MM.1S (cell line): ENCODE results near the gene SLC25A26.

ENCODE experiments used
- DNase-seq: peaks from one replicate; pipeline ENCODE4 v3.0.0-alpha.2; 2015
- H2AFZ ChIP-seq: fragments of 300-600 bp; sonication (generic); 2 replicates; pipeline ENCODE4 v1.6.0; 2016; ENCODE audit warnings: antibody characterized with exemption, low read length
- H3F3A ChIP-seq: fragments of 300-600 bp; sonication (generic); 2 replicates; pipeline ENCODE4 v1.6.1; 2016; ENCODE audit warnings: mild to moderate bottlenecking, antibody characterized with exemption, low read length, moderate library complexity, mixed read lengths; ENCODE audit not compliant: insufficient read depth
- H3K27ac ChIP-seq: fragments of 300-600 bp; sonication (generic); 2 replicates; pipeline ENCODE4 v1.5.1; 2016; ENCODE audit warnings: mild to moderate bottlenecking, low read length
- H3K27me3 ChIP-seq: fragments of 300-600 bp; sonication (generic); replicated peaks from 2 replicates; pipeline ENCODE4 v1.6.0; 2016; ENCODE audit warnings: low read length; ENCODE audit not compliant: insufficient read depth
- H3K36me3 ChIP-seq: fragments of 300-600 bp; sonication (generic); replicated peaks from 2 replicates; pipeline ENCODE4 v1.6.1; 2016; ENCODE audit warnings: mild to moderate bottlenecking, low read length, mixed read lengths; ENCODE audit not compliant: insufficient read depth
- H3K4me1 ChIP-seq: fragments of 300-600 bp; sonication (generic); 2 replicates; pipeline ENCODE4 v1.6.1; 2016; ENCODE audit warnings: low read length, mixed read lengths
- H3K4me2 ChIP-seq: fragments of 300-600 bp; sonication (generic); 2 replicates; pipeline ENCODE4 v1.6.0; 2016; ENCODE audit warnings: low read depth, low read length
- H3K4me3 ChIP-seq: fragments of 300-600 bp; sonication (generic); 2 replicates; pipeline ENCODE4 v1.5.1; 2016; ENCODE audit warnings: low read length, mixed read lengths
- H3K79me2 ChIP-seq: fragments of 300-600 bp; sonication (generic); 2 replicates; pipeline ENCODE4 v1.6.1; 2016; ENCODE audit warnings: mixed run types, low read length, mixed read lengths
- H3K9ac ChIP-seq: fragments of 300-600 bp; sonication (generic); 2 replicates; pipeline ENCODE4 v1.6.1; 2016; ENCODE audit warnings: low read length, mixed read lengths
- H3K9me2 ChIP-seq: fragments of 300-600 bp; sonication (generic); replicated peaks from 2 replicates; pipeline ENCODE4 v1.6.1; 2016; ENCODE audit warnings: mild to moderate bottlenecking, low read length, mixed read lengths; ENCODE audit not compliant: insufficient read depth
- H3K9me3 ChIP-seq: fragments of 300-600 bp; sonication (generic); replicated peaks from 2 replicates; pipeline ENCODE4 v1.6.1; 2016; ENCODE audit warnings: mild to moderate bottlenecking, low read length, mixed read lengths; ENCODE audit not compliant: insufficient read depth
- H4K20me1 ChIP-seq: fragments of 300-600 bp; sonication (generic); 2 replicates; pipeline ENCODE4 v1.6.1; 2016; ENCODE audit warnings: mild to moderate bottlenecking, low read length, moderate library complexity, mixed read lengths; ENCODE audit not compliant: insufficient read depth
- CTCF ChIP-seq: fragments of 300-600 bp; sonication (generic); IDR thresholded peaks from 2 replicates; pipeline ENCODE4 v1.5.1; 2016; ENCODE audit warnings: antibody characterized with exemption, low read length, mixed read lengths
- EZH2 ChIP-seq: fragments of 300-600 bp; sonication (generic); optimal IDR thresholded peaks from 2 replicates; pipeline ENCODE3; 2017; ENCODE audit warnings: low read depth, mild to moderate bottlenecking, antibody characterized with exemption, low read length, mixed read lengths
- EZH2phosphoT487 ChIP-seq: fragments of 300-600 bp; sonication (generic); IDR thresholded peaks from 2 replicates; pipeline ENCODE4 v1.6.1; 2018; ENCODE audit warnings: antibody characterized with exemption, low read length

The SLC25A26 gene

GRCh38 chr3:66260431-66260830 lies 39.6 kb downstream of the SLC25A26 start:
- Histone ChIP-seq H3K27ac (no peak overlapping the region), H3K4me3 (no peak overlapping the region), H2AFZ (no peak overlapping the region), H3K79me2 (no peaks in the 10 kb centered on the region), H3K9ac (no peak overlapping the region), H3K9me2 (no peaks in the 10 kb centered on the region), H3K36me3 (no peaks in the 10 kb centered on the region), H3K27me3 (no peaks in the 10 kb centered on the region), H3K4me1 (no peaks in the 10 kb centered on the region), H3F3A (no peaks in the 10 kb centered on the region), H3K4me2 (no peak overlapping the region), H4K20me1 (no peaks in the 10 kb centered on the region), H3K9me3 (no peaks in the 10 kb centered on the region)
- TF ChIP-seq EZH2phosphoT487 (no peak), EZH2 (no peak)
- no peak for DNase-seq

- Histone ChIP-seq H3K27me3 (no peaks in the 10 kb centered on the region), H3K9me2 (no peaks in the 10 kb centered on the region), H3K4me2 (no peak overlapping the region), H4K20me1 (no peaks in the 10 kb centered on the region), H3F3A (no peaks in the 10 kb centered on the region), H3K27ac (no peak overlapping the region), H3K9me3 (no peaks in the 10 kb centered on the region), H3K4me3 (no peak overlapping the region), H3K79me2 (no peaks in the 10 kb centered on the region), H2AFZ (no peak overlapping the region), H3K4me1 (no peaks in the 10 kb centered on the region), H3K9ac (no peak overlapping the region), H3K36me3 (no peaks in the 10 kb centered on the region)
- TF ChIP-seq EZH2: no peak
- no peak for TF ChIP-seq EZH2phosphoT487
- TF ChIP-seq CTCF: no peak
- DNase-seq: no peak
These were observed 40.6 kb downstream of the SLC25A26 start for GRCh38 chr3:66261355-66261754.

- Histone ChIP-seq H3K4me1 (no peaks in the 10 kb centered on the region), H4K20me1 (no peaks in the 10 kb centered on the region), H3K79me2 (no peaks in the 10 kb centered on the region), H3K9me2 (no peaks in the 10 kb centered on the region), H3K4me3 (no peak overlapping the region), H2AFZ (no peak overlapping the region), H3F3A (no peaks in the 10 kb centered on the region), H3K4me2 (no peak overlapping the region), H3K27me3 (no peaks in the 10 kb centered on the region), H3K36me3 (no peaks in the 10 kb centered on the region), H3K9me3 (no peaks in the 10 kb centered on the region), H3K9ac (no peak overlapping the region), H3K27ac (no peak overlapping the region)
- DNase-seq: no peak
- no peak for TF ChIP-seq EZH2
- no peak for TF ChIP-seq EZH2phosphoT487
- no peak for TF ChIP-seq CTCF
These were observed 44.8 kb downstream of the SLC25A26 start for GRCh38 chr3:66265649-66266048.

GRCh38 chr3:66266551-66266950 lies 45.8 kb downstream of the SLC25A26 start:
- Histone ChIP-seq H3K9ac (no peak overlapping the region), H3F3A (no peaks in the 10 kb centered on the region), H4K20me1 (no peaks in the 10 kb centered on the region), H3K9me2 (no peaks in the 10 kb centered on the region), H3K79me2 (no peaks in the 10 kb centered on the region), H3K9me3 (no peaks in the 10 kb centered on the region), H3K36me3 (no peaks in the 10 kb centered on the region), H3K4me3 (no peak overlapping the region), H3K27me3 (no peaks in the 10 kb centered on the region), H3K4me2 (no peak overlapping the region), H3K27ac (no peak overlapping the region), H3K4me1 (no peaks in the 10 kb centered on the region), H2AFZ (no peak overlapping the region)
- TF ChIP-seq EZH2: no peak
- TF ChIP-seq EZH2phosphoT487: no peak
- no peak for TF ChIP-seq CTCF
- DNase-seq: no peak
